Activated CD8-positive, alpha-beta memory T cell treated with anti-CD3 and anti-CD28 coated beads, Interleukin-2, amount 10 ng/mL, durations not matched to agents 7 days and 5 days (primary cell): Measurements from ENCODE around the gene ETV6. TPM values are rescaled to one million over a fixed set of nuclear protein-coding genes. Genes with fewer than 3 reads are reported as not detected.

ENCODE experiments used
- ATAC-seq: fragments of 150-1000 bp; cut with Tn5 transposase; one replicate; pipeline ENCODE4 v1.10.0; 2021; ENCODE audit warnings: moderate library complexity
- CTCF ChIA-PET: fragments of 350-600 bp; sonication (Branson Sonifier 250); formaldehyde crosslinking; loops from one replicate; lab custom pipeline; 2021; ENCODE audit warnings: antibody characterized with exemption; lab: Charles Lee
- DNase-seq: peaks from one replicate; pipeline ENCODE4 v3.0.0-alpha.2; 2020
- H3K27ac Mint-ChIP-seq: one replicate; pipeline ENCODE4 v1.8.0; 2021; ENCODE audit warnings: mild to moderate bottlenecking, mixed read lengths
- H3K27me3 Mint-ChIP-seq: one replicate; pipeline ENCODE4 v1.8.0; 2021; ENCODE audit warnings: mixed read lengths
- H3K36me3 Mint-ChIP-seq: one replicate; pipeline ENCODE4 v1.8.0; 2021; ENCODE audit warnings: mild to moderate bottlenecking, mixed read lengths
- H3K4me1 Mint-ChIP-seq: one replicate; pipeline ENCODE4 v1.8.0; 2021; ENCODE audit warnings: mixed read lengths
- H3K4me3 Mint-ChIP-seq: one replicate; pipeline ENCODE4 v1.8.0; 2021; ENCODE audit warnings: mild to moderate bottlenecking, moderate library complexity, mixed read lengths
- H3K9me3 Mint-ChIP-seq: one replicate; pipeline ENCODE4 v1.8.0; 2022; ENCODE audit warnings: low read depth, mixed read lengths
- total RNA-seq, 2 experiments: library from RNA; stranded (reverse); gene quantifications; one replicate each; pipeline ENCODE4 v1.2.3, GENCODE V29; 2021

The ETV6 gene
- total RNA-seq, 2 experiments from 2014 or later, result 29.4 to 32.6 TPM

DNA sequence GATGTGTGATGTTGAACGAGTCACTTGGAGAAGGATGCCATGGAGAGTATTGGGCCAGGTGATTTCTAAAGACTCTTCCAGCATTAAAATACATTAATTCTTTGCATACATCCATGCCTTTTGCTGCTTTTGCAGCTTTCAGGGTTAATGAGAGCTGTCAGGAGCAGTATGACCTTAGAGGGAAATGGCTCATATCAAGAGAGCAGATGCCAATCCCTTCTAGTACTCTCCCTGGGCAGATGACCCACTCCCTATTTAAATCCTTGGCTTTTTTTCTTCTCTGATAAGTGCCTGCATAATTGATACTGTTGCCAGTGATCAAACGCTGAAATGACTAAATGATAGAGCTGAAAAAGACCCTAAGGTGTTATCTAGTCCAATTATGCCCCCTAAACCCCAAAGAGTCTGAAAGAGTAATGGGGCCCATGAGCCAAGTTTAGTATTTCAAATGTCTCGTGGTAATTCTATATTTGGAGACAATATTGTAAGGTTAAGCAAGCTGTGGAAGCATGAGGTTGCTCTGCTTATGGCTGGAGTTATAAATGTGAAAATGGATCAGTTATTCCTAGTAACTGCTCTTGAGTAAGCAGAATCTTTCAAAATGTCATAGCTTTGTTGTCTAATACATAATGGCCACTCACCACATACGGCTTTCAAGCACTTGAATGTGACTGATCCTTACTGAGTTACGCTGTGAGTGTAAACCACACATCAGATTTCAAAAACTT is 137.3 kb downstream of the ETV6 start:
- CTCF ChIA-PET, result no interaction called here
- Mint-ChIP-seq H3K4me1 (peaks cover 7% of the 10 kb centered on the region), H3K36me3 (peaks cover 12% of the 10 kb centered on the region), H3K27ac (no peak overlapping the region), H3K27me3 (no peaks in the 10 kb centered on the region), H3K9me3 (no peaks in the 10 kb centered on the region), H3K4me3 (no peak overlapping the region)
- ATAC-seq (no peak), DNase-seq (no peak)

- Mint-ChIP-seq H3K4me1 (peaks cover 6% of the 10 kb centered on the region), H3K27ac (no peak overlapping the region), H3K27me3 (no peaks in the 10 kb centered on the region), H3K4me3 (no peak overlapping the region), H3K9me3 (no peaks in the 10 kb centered on the region), H3K36me3 (peaks cover 14% of the 10 kb centered on the region)
- CTCF ChIA-PET, result no interaction called here
- DNase-seq (no peak), ATAC-seq (no peak)
Observed at GRCh38 chr12:11787437-11787836, 138.0 kb downstream of the ETV6 start.

GRCh38 chr12:11787933-11788849 is 138.7 kb downstream of the ETV6 start:
- Mint-ChIP-seq H3K27me3 (no peaks in the 10 kb centered on the region), H3K36me3 (peaks cover 13% of the 10 kb centered on the region), H3K9me3 (no peaks in the 10 kb centered on the region), H3K27ac (no peak overlapping the region), H3K4me1 (peaks cover under 1% of the 10 kb centered on the region), H3K4me3 (no peak overlapping the region)
- DNase-seq, result no peak
- no peak for ATAC-seq
- CTCF ChIA-PET, result no interaction called here

- CTCF ChIA-PET, result no interaction called here
- no peaks in the 10 kb centered on the region for H3K9me3 Mint-ChIP-seq
- ATAC-seq, result no peak
- peaks cover 9% of the 10 kb centered on the region for H3K4me1 Mint-ChIP-seq
- H3K27me3 Mint-ChIP-seq, result no peaks in the 10 kb centered on the region
- peaks cover 11% of the 10 kb centered on the region for H3K36me3 Mint-ChIP-seq
- no peak overlapping the region for H3K4me3 Mint-ChIP-seq
- H3K27ac Mint-ChIP-seq, result no peak overlapping the region
- no peak for DNase-seq
Observed at GRCh38 chr12:11793921-11794710, 144.6 kb downstream of the ETV6 start.

- ATAC-seq (no peak), DNase-seq (no peak)
- Mint-ChIP-seq H3K27me3 (no peaks in the 10 kb centered on the region), H3K4me3 (no peak overlapping the region), H3K4me1 (peaks cover 13% of the 10 kb centered on the region), H3K9me3 (no peaks in the 10 kb centered on the region), H3K36me3 (peaks cover 11% of the 10 kb centered on the region), H3K27ac (no peak overlapping the region)
- CTCF ChIA-PET, result no interaction called here
Observed at GRCh38 chr12:11794751-11795150, 145.3 kb downstream of the ETV6 start.

- DNase-seq, result no peak
Observed at GRCh38 chr12:11795192-11795912, 145.9 kb downstream of the ETV6 start.

DNA sequence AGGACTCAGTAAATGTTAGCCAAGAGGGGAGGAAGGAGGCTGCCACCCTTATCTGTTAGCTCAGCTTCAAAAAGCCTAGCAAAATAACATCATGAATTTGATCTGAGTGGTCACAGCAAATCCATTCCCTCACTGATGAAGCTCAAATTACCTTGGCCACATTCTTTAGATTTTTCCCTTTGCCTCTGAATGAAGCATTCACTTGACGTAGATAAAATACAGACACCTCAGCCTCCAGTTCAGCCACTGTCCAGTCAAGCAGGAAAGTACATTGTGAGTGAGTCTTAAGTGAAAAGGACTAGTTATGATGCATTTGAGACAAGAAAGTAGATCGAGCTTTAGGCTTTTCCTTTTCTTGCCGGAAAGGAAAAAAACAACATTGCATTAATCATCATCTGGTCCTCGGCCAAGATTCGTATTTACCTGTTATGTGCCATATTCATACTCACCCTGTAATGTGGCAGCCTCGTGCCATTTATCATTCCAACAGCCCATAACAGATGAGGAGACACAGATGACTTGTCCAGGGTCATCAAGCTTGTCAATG is 146.5 kb downstream of the ETV6 start:
- Mint-ChIP-seq H3K4me3 (no peak overlapping the region), H3K4me1 (peaks cover 13% of the 10 kb centered on the region), H3K27ac (no peak overlapping the region), H3K27me3 (no peaks in the 10 kb centered on the region), H3K9me3 (no peaks in the 10 kb centered on the region), H3K36me3 (peaks cover 11% of the 10 kb centered on the region)
- no peak for DNase-seq
- ATAC-seq, result no peak
- CTCF ChIA-PET, result interaction anchor here (2.9 kb wide), 1 partner anchor 237 kb away, joined by 10 read pairs; no protein-coding TSS in a partner anchor

More at GRCh38 chr12:11795192-11795912, 145.9 kb downstream of the ETV6 start:
- Mint-ChIP-seq H3K27ac (no peak overlapping the region), H3K4me3 (no peak overlapping the region), H3K9me3 (no peaks in the 10 kb centered on the region), H3K27me3 (no peaks in the 10 kb centered on the region), H3K4me1 (peaks cover 13% of the 10 kb centered on the region), H3K36me3 (peaks cover 12% of the 10 kb centered on the region)
- CTCF ChIA-PET, result no interaction called here
- ATAC-seq, result no peak

- no peaks in the 10 kb centered on the region for H3K27me3 Mint-ChIP-seq
- no peak for ATAC-seq
- H3K4me1 Mint-ChIP-seq, result peaks cover 20% of the 10 kb centered on the region
- H3K9me3 Mint-ChIP-seq, result no peaks in the 10 kb centered on the region
- H3K36me3 Mint-ChIP-seq, result peaks cover 8% of the 10 kb centered on the region
- H3K4me3 Mint-ChIP-seq, result no peak overlapping the region
- H3K27ac Mint-ChIP-seq, result no peak overlapping the region
- no peak for DNase-seq
- CTCF ChIA-PET, result interaction anchor here (0.9 to 2.9 kb wide), 2 partner anchors 25 to 236 kb away, joined by 3 to 10 read pairs; no protein-coding TSS in a partner anchor
Observed at GRCh38 chr12:11797317-11797913, 147.9 kb downstream of the ETV6 start.

- no peak for ATAC-seq
- CTCF ChIA-PET, result interaction anchor here (2.9 kb wide), 1 partner anchor 235 kb away, joined by 10 read pairs; no protein-coding TSS in a partner anchor
- Mint-ChIP-seq H3K4me1 (peaks cover 20% of the 10 kb centered on the region), H3K27me3 (no peaks in the 10 kb centered on the region), H3K36me3 (peaks cover 11% of the 10 kb centered on the region), H3K9me3 (no peaks in the 10 kb centered on the region), H3K27ac (no peak overlapping the region), H3K4me3 (no peak overlapping the region)
- DNase-seq, result no peak
Observed at GRCh38 chr12:11798006-11798708, 148.7 kb downstream of the ETV6 start.

DNA sequence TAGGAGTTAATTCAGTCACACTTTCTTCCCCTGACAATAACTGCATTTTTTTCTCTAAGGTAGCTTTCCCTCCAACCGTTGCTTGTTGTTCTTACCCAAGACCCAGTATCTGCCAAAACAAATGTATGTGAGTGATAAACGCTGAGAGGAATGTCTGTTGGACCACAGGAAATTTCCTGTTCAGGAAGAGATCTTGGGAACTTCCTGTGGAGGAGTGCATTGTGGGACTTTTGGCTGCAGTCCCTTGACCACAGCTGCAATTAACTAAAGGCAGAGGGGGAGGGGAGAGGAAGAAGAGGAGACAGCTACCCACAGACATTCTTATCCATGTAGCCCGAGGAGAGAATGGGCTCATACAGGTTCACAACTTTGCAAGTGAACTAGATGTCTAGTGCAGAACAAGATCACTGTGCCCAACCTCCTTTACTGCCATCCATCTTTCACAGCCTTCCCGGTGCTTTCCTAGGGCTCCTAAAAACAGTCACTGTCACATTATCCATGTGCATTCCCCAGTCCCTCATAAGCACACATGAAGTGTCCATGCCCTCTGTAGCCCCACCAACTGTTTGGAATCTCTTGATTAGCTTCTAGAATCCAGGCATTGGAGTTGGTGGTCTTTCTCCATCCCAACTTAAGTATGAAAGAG is 149.5 kb downstream of the ETV6 start:
- CTCF ChIA-PET, result interaction anchor here (2.9 kb wide), 1 partner anchor 234 kb away, joined by 10 read pairs; no protein-coding TSS in a partner anchor
- Mint-ChIP-seq H3K4me3 (no peak overlapping the region), H3K9me3 (no peaks in the 10 kb centered on the region), H3K4me1 (peaks cover 20% of the 10 kb centered on the region), H3K27ac (peak overlapping the region; percentile 33), H3K27me3 (no peaks in the 10 kb centered on the region), H3K36me3 (peaks cover 11% of the 10 kb centered on the region)
- ATAC-seq (no peak), DNase-seq (no peak)

DNA sequence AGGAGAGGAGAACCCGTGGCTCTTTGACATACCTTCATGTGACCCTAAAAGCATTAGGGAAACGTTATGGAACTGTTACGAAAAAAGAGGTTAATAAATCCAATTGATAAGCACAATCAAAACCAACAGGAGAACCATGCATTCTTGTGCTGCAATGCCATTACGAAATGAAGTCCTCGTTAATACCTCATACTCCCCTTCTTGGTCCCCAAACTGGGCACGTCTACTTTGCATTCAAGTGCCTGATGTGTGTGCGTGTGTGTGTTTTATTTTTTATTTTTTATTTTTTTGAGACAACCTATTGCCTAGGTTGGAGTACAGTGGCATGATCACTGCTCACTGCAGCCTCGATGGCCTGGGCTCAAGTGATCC is 150.0 kb downstream of the ETV6 start:
- peaks cover 20% of the 10 kb centered on the region for H3K4me1 Mint-ChIP-seq
- no peak overlapping the region for H3K27ac Mint-ChIP-seq
- ATAC-seq (no peak), DNase-seq (no peak)
- no peaks in the 10 kb centered on the region for H3K9me3 Mint-ChIP-seq
- H3K36me3 Mint-ChIP-seq, result peaks cover 16% of the 10 kb centered on the region
- H3K4me3 Mint-ChIP-seq, result no peak overlapping the region
- CTCF ChIA-PET, result no interaction called here
- H3K27me3 Mint-ChIP-seq, result no peaks in the 10 kb centered on the region
